T-helper 9 cell (primary cell): Measurements from ENCODE around the gene ZDHHC16.

Experiments
- DNase-seq: peaks from one replicate; pipeline ENCODE4 v3.0.0-alpha.2; 2020

ZDHHC16 gene

DNA sequence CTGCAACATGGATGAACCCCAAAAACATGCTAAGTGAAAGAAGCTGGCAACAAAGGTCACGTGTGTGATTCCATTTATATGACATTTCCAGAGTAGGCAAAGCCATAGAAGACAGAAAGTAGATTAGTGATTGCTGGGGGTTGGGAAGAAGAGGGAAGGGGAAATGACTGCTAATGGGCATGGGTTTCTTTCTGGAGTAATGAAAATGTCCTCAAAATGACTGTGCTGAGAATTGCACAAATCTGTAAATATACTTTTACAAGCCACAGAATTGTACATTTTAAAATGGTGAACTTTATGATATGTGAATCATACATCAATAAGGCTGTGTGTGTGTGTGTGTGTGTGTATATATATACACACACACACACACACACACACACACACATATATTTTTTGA, 36.4 kb downstream of the ZDHHC16 start:
- no peak for DNase-seq

DNA sequence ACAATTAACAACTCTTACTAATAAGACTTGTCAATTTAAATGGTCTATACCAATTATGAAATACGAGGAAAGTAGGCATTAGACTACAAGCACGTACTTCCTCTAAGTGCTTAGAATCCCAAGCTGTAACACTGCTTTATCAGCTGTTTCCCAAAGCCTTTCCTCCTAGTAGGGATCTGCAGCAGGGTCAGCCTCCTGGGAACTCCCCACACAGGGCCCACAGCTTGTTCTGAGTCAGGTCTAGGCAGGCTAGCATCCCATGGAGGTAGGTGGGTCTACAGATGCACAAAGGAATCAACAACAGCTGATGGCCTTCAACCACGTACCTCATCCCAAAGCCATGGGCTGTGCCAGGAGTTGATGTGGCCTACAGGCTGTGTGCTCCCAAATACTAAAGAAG, 37.5 kb downstream of the ZDHHC16 start:
- DNase-seq = no peak

DNA sequence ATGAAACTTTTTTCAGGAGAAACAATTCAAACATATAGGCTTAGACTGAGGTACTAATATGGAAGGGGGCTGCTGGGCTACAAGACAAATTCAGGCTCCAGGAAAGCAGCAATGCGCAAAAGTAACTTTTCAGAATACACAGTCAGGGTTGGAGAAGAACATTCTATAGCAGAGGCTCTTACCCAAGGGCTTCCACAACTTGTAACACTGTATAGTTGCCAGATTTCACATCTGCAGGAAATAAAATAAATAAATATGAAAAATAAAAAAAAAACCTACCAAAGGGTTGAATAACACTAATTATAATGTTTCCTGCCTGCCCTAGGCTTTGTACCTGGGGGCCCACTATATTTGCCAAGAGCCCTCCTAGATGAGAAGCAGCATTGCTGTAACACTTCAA, 37.9 kb downstream of the ZDHHC16 start:
- no peak for DNase-seq

DNA sequence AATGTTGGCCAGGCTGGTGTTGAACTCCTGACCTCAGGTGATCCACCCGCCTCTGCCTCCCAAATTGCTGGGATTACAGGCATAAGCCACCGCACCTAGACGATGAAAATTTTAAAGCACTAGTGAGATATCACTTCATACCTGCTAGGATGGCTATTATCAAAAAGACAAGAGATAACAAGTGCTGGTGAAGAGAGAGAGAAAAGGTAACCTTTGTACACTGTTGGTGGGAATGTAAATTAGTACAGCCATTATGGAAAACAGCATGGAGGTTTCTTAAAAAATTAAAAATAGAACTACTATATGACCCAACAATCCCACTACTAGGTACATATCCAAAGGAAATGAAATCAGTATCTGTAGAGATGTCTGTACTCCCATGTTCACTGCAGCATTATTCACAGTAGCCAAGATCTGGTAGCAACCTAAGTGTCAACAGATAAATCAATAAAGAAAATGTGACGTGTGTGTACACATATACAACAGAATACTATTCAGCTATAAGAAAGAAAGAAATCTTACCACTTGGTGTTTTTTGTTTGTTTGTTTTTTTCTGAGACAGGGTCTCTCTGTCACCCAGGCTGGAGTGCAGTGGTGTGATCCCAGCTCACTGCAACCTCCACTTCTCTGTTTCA, 39.8 kb downstream of the ZDHHC16 start:
- no peak for DNase-seq

DNA sequence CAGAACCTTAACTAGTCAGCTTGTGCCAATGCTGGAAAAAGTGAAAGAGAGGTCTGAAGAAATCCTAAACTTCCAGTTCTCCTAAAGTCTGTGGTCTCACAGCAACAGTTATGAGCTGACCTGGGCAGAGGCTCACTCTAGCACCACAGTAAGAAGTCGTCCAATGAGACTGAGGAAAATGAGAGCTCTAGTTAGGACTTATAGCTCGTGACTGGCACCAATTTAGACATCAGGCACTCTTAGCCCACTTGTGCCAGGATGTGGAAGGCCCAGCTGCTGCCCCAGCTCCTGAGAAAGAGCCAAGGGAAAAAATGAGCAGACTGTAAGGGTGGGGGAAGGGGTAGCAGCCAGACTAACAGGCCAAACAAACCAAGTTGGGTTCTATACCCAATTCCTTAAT, 44.6 kb downstream of the ZDHHC16 start:
- DNase-seq = no peak

DNA sequence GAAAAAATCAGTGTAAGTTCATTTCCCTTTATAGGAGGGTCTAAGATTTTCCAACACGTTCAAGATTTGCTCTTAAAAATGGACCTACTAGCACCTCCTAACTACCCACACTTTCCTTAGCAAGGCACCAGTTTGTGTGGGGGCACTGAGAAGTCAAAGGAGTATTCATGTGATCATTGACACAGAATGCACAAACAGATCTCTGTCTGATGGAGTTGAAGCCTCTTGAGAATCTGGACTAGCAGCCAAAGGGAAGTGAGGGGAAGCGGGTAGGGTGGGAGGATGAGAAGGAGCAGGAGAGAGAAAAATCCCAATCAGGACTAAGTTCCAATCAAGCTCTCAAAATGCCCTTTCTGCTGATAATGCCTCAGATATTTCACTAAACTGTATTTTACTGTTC, 48.2 kb downstream of the ZDHHC16 start:
- DNase-seq = no peak

DNA sequence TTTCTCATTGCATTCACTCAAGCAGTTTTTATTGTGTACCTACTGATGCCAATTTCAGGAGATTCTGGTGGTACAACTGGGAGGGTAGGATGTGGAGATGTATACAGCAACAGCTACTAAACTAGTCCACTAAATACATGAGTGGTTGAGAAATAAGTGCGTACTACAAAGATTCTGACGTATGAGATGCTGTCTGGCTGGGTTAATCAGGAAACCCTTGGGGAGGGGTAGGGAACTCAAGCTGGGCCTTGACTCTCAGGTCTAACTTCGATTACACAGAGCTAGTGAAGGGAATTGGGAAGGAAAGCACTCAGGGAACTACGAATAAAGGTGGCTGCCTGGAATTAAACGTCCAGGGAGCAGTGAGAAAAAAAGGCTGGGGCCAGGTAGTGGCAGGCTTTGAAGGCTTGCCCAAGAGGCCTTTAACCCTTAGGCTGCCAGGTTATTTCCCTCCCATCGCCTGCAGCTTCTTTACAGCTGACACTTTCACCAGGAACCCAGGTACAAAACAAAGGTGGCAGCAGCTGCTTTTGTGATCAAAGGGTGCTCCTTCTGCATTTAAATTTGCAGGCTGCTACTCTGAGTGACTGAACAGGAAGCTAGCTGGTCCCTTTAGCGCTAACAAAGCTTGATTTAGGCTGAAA, 49.0 kb downstream of the ZDHHC16 start:
- no peak for DNase-seq

DNA sequence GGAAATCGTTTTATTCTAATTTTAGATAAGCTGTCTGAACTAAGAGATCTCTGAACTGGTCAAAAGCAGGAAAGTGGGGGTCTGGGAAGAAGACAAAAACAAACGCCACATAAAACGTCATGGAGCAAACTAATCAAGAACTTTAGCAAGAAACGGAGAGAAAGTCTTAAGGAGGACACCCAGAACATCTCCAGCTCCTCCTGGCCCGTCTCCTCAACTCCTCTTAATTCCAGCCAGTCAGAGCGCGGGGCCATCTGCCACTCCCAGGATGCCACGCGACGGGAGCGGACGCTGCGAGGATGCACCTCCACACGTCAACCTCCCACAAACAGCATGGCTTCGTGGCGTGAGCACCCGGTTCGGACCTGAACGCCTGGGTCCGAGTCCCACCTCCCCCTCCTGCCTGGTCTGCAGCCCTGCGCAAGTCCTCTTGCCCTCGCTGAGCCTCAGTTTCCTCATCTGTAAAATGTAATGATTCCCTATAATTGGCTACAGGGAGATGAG, 51.6 kb downstream of the ZDHHC16 start:
- peak; percentile 60 for DNase-seq

DNA sequence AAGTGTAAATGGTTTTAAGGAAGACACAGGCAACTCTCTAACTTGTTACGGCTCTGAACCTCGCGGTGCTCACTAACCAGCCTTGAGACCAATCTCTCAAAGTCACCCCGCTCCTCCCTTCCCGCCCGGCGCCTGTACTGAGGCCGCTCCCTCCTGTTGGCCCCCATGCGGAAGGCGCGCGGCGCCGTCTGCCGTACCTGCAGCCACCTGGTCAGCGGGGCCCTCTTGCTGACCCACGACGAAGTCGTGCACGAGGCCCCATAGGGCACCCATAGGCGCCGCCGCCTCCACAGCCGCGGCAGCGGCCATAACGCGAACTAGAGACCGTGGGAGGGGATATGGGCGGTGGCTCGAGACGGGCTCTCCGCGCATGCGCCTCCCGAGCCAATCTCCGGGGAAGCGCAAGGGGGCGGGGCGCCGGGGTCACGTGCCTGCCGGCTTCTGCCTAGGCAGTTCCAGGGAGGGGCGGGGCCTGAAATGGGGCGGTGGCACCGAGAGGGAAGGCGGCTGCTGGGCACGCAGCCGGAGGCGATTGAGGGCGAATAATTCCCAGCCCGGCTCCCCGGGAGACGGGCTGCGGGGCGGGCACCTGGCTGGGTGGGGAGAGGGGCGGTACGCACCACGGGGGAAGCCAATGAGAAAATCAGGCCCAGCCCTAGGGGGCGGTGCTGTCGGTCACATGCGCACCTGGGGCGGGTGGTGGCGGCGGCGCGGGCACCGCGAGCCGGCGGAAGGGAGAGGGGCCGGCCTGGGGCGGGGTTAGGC, 52.3 kb downstream of the ZDHHC16 start, which contains the start of gene MMS19:
TSS of gene MMS19 (minus strand) at position 347 of the 765 bp plus-strand sequence. CDS start at position 309, 38 bp downstream.
- peak; percentile 99 for DNase-seq

DNA sequence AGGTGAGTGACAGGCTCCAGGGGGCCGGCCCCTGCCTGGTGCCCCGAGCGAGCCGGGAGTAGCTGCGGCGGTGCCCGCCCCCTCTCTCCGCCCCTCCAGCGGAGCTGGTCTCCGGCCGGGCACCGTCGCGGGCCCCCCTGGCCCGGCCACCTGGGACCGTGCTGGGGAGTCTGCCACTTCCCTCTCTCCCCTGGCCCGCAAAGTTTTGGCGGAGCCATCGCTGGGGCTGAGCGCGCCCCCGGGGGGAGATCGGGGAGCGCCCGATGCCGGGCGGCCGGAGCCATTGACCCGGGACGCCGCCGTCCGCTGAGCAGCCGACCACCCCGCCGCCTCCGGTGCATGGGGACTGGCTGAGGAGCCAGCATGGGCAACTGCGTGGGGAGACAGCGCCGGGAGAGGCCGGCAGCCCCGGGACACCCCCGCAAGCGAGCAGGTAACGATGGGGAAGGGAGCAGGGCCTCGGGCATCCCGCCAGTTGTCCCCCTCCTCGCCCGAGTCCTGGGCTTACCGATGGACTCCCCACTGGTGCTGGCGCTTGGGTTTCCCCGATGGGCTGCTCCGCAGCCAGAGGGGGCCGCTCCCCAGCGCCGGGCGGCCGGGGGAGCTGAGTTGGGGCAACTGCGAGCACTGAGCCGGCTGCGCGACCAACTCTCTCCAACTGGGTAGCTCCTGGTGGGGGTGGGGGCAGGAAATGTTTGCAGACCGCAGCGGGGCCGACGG, 53.0 kb downstream of the ZDHHC16 start, which contains the start of gene UBTD1:
TSS of gene UBTD1 (plus strand) at position 84 of the 720 bp plus-strand sequence. CDS start at position 364, 280 bp downstream.
- DNase-seq = peak; percentile 22

DNA sequence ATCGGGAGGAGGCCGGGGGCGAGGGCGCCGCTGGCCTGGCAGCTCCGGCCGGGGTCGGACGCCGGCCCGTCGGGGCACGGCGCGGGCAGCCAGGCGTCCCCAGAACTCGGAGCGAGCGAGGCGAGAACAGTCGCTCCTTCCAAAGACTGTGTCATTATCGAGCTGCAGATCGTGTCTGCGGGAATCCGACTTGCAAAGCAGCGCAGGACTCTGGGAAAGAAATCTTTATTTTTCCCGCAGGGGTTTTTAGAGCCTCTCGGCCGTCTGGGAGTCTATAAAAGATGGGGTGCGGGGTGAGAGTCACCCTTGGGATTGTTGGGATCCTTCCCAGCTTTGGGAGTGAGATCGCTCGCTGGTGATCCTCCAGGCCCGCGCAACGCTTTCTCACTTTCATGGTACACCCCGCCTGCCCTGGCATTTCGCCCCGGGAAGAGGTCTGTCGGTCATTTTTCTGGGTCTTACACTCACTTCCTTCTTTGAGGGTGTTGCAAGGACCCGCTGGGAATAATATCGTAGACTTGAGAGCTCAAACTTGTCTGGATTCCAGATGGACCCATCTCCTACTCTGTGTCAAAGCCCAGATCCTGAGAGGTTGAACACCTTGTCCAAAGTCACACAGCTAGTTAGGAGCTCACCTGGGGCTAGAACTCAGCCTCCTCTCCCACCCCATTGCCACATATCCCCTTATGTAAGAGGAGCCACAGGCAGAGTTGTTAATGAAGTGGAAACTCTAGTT, 53.8 kb downstream of the ZDHHC16 start:
- DNase-seq = no peak

DNA sequence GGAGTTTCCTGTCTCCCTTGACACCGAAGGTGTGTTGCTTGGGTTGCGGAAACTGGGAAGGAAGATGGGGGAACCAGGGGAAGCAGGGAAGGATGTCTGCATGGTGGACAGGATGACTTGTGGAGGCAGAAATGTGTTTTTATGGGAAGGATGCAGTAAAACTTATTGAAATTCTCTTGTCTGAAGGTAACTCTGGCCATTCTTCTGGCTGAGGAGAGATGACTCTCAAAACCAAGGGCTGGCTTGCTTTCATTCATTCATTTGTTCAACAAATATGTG, 54.3 kb downstream of the ZDHHC16 start:
- no peak for DNase-seq

DNA sequence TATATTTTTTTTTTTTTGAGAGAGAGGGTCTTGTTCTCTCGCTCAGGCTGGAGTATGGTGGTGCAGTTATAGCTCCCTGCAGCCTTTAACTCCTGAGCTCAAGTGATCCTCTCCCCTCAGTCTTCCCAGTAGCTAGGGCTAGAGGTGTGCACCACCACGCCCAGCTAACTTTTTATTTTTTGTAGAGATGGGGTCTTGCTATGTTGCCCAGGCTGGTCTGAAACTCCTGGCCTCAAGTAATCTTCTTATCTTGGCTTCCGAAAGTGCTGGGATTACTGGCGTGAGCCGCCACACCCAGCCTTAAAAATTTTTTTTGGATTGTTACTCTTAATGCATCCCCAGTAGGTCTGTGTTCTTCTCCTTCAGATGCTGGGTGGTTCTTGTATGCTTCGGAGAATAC, 56.9 kb downstream of the ZDHHC16 start:
- DNase-seq = no peak

DNA sequence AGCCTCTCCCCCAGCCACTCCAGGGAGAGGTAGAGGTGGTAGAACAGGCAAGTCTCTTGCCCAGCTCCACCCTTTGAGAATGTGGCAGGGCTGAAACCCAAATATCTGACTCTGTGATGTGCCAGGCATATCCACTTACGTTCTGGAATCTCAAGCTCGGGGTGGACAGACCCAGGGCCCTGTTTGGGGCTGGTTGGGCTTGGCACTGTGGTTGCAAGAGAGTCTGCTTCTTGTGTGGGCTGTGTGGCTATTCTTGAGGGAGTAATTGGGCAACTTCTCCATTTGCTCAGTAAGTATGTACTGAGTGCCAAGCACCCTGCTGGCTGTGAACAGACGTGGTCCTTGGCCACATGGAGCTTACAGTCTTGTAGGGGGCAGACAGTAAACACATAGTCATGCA, 57.4 kb downstream of the ZDHHC16 start:
- no peak for DNase-seq

DNA sequence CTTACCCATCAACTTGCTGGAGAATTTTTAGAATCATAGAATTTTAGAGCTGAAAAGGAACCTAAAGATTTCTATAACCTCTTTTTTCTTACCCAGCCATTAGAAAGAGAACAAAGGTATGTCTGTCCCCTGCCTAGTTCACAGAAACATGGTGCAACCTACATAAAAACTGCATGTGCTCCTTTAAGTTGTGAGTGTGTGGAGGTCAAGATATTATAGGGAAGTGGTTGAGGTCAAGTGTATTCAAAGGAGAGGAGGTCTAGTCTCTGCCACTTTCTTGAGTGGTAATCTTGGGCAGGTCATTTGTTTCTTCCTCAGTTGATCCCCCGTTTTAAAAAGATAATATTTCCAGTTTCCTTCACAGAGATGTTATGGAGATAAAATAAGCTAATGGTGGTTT, 59.2 kb downstream of the ZDHHC16 start:
- no peak for DNase-seq

DNA sequence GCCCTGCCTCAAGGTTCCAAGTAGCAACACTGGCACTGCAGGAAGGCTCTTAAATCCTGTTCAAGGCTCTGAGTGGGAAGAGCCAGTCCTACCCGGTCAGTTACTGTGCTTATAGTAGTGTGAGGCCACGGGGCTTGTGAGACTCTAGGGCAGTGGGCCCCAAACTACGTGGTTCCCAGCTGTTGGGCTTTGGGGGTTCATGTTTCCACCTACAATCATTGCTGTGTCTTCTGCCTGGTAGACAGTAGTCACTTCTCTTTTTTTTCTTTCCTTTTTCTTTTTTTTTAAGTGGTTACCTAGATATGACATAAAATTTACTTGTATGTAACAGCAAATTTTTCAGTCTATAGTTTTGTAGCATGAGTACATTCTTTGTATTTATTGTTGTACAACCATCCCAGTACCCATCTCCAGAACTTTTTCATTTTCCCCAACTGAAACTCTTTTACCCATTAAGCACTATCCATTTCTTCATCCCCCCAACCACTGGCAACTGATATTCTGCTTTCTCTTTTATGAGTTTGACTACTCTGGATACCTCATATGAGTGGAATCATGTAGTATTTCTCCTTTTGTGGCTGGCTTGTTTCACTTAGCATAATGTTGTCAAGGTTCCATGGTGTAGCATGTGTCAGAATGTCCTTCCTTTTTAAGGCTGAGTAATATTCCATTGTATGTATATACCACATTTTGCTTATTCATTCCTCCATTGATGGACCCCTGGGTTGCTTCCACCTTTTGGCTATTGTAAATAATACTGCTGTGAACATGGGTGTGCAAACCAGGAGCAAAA, 60.4 kb downstream of the ZDHHC16 start:
- no peak for DNase-seq
